Keratinocyte (primary cell): ENCODE measurements around the gene WDSUB1. TPM values are rescaled to one million over a fixed set of nuclear protein-coding genes. Genes with fewer than 3 reads are reported as not detected.

Source experiments
- DNase-seq: peaks from one replicate; pipeline ENCODE4 v3.0.0-alpha.2; 2011; ENCODE audit warnings: low read depth, missing footprints, low spot score
- FAIRE-seq: peaks from 2 replicates; lab custom pipeline; 2011; peaks lifted over from hg19 to GRCh38; lab: Jason Lieb, UNC
- H2AFZ ChIP-seq: 2 replicates; pipeline ENCODE4 v1.6.0; 2012; ENCODE audit warnings: low read length, control low read depth, inconsistent platforms; ENCODE audit not compliant: control insufficient read depth
- H3K27ac ChIP-seq: 2 replicates; pipeline ENCODE4 v1.5.1; 2011; ENCODE audit warnings: low read length; ENCODE audit not compliant: control insufficient read depth, insufficient read depth
- H3K27me3 ChIP-seq: 3 replicates; pipeline ENCODE4 v1.6.0; 2011; ENCODE audit warnings: low read length; ENCODE audit not compliant: control insufficient read depth, insufficient read depth; ENCODE audit errors: extremely low read depth
- H3K36me3 ChIP-seq, 2 experiments: 2 replicates in 1 of 2; 3 replicates in 1 of 2; pipeline ENCODE4 v1.5.1; 2011; ENCODE audit warnings: low read length in 2 of 2, mild to moderate bottlenecking in 1 of 2; ENCODE audit not compliant: control insufficient read depth in 2 of 2, insufficient read depth in 2 of 2; ENCODE audit errors: extremely low read depth in 1 of 2
- H3K4me1 ChIP-seq: 3 replicates; pipeline ENCODE4 v1.5.1; 2011; ENCODE audit warnings: low read length; ENCODE audit not compliant: control insufficient read depth, insufficient read depth; ENCODE audit errors: extremely low read depth
- H3K4me2 ChIP-seq: 3 replicates; pipeline ENCODE4 v1.6.0; 2011; ENCODE audit warnings: low read depth, low read length; ENCODE audit not compliant: control insufficient read depth, insufficient read depth; ENCODE audit errors: extremely low read depth
- H3K4me3 ChIP-seq, 3 experiments: fragments of 200-600 bp in 1 of 3; sonication (generic) in 1 of 3; 2 replicates in 2 of 3; 3 replicates in 1 of 3; pipeline ENCODE4 v1.5.1; 2011 to 2016; ENCODE audit warnings: low read length in 3 of 3, mild to moderate bottlenecking in 3 of 3, control low read depth in 2 of 3, inconsistent platforms in 1 of 3, low read depth in 1 of 3, mixed read lengths in 1 of 3, mixed run types in 1 of 3, moderate library complexity in 1 of 3; ENCODE audit not compliant: control insufficient read depth in 2 of 3, insufficient read depth in 2 of 3; ENCODE audit errors: extremely low read depth in 1 of 3
- H3K79me2 ChIP-seq: 2 replicates; pipeline ENCODE4 v1.6.0; 2012; ENCODE audit warnings: low read length; ENCODE audit not compliant: control insufficient read depth, insufficient read depth
- H3K9ac ChIP-seq: 3 replicates; pipeline ENCODE4 v1.6.0; 2011; ENCODE audit warnings: low read length; ENCODE audit not compliant: control insufficient read depth, insufficient read depth; ENCODE audit errors: extremely low read depth
- H3K9me1 ChIP-seq: 3 replicates; pipeline ENCODE4 v1.6.0; 2011; ENCODE audit warnings: low read length; ENCODE audit not compliant: control insufficient read depth, insufficient read depth; ENCODE audit errors: extremely low read depth
- H3K9me3 ChIP-seq: 2 replicates; pipeline ENCODE4 v1.5.1; 2012; ENCODE audit warnings: low read depth, low read length; ENCODE audit not compliant: control insufficient read depth
- H4K20me1 ChIP-seq: 3 replicates; pipeline ENCODE4 v1.6.0; 2011; ENCODE audit warnings: low read length; ENCODE audit not compliant: control insufficient read depth, insufficient read depth; ENCODE audit errors: extremely low read depth
- CTCF ChIP-seq, 3 experiments: IDR thresholded peaks in 1 of 3; conservative IDR thresholded peaks in 1 of 3; optimal IDR thresholded peaks in 1 of 3; 2 replicates in 2 of 3; 3 replicates in 1 of 3; pipeline versions ENCODE3 to v1.5.1; 2011; ENCODE audit warnings: low read length in 3 of 3, mild to moderate bottlenecking in 3 of 3, moderate library complexity in 2 of 3, control low read depth in 1 of 3, inconsistent platforms in 1 of 3; ENCODE audit not compliant: insufficient read depth in 2 of 3; ENCODE audit errors: extremely low read depth in 1 of 3
- EZH2 ChIP-seq: IDR thresholded peaks from one replicate; pipeline ENCODE4 v1.6.1; 2012; ENCODE audit warnings: inconsistent platforms, mild to moderate bottlenecking, low read length, moderate library complexity
- dilution Hi-C: fragments of 300-500 bp; cut with MboI; formaldehyde crosslinking; loops from one replicate; pipeline ENCODE4 v1.7.0; 2020; ENCODE audit warnings: low sequenced_read_pairs; ENCODE audit not compliant: extremely low pct_ligation_motif_present
- polyA plus RNA-seq, 5 experiments: library from polyadenylated mRNA; depleted of rRNA in 3 of 5; stranded (reverse) in 3 of 5; stranded (forward) in 1 of 5; unstranded in 1 of 5; fragments of >200 nt; gene quantifications; 1 replicate in 1 of 5; 2 replicates in 3 of 5; 3 replicates in 1 of 5; pipeline versions ENCODE4 v1.2.1 to v1.2.3, GENCODE V29; 2011 to 2012; ENCODE audit warnings: missing spikeins in 2 of 5, low read depth in 1 of 5, low replicate concordance in 1 of 5

Gene WDSUB1
- polyA plus RNA-seq, 1 donor (not counting 4 experiments of a cell fraction or from before 2014, with no cell fraction given), result 4.0 TPM

- Histone ChIP-seq H2AFZ (no peak overlapping the region), H3K4me2 (no peak overlapping the region), H4K20me1 (no peaks in the 10 kb centered on the region), H3K9me3 (no peaks in the 10 kb centered on the region), H3K27ac (no peak overlapping the region), H3K27me3 (no peaks in the 10 kb centered on the region), H3K4me3 (no peak overlapping the region), H3K4me1 (no peaks in the 10 kb centered on the region), H3K9me1 (no peaks in the 10 kb centered on the region), H3K79me2 (no peaks in the 10 kb centered on the region), H3K36me3 (peaks cover 25 to 30% of the 10 kb centered on the region in 2 experiments), H3K9ac (no peak overlapping the region)
- FAIRE-seq, result no peak
- TF ChIP-seq CTCF (optimal IDR thresholded peaks at IDR 0.05 in 1 of 3, IDR thresholded peaks at IDR 0.05 in 1 of 3, conservative IDR thresholded peaks at IDR 0.05 in 1 of 3; ENCODE audit: extremely low read depth in 1 of 3, insufficient read depth in 2 of 3, low read length in 3 of 3) (no peak), EZH2 (no peak)
- DNase-seq, result no peak
- dilution Hi-C loops, result no loop called here
Measured at GRCh38 chr2:159232456-159233170, 53.9 kb downstream of the WDSUB1 start.

GRCh38 chr2:159230145-159230877 lies 56.2 kb downstream of the WDSUB1 start:
- H3K9me1 ChIP-seq, result no peaks in the 10 kb centered on the region
- H2AFZ ChIP-seq, result no peak overlapping the region
- no peaks in the 10 kb centered on the region for H3K4me1 ChIP-seq
- H3K4me3 ChIP-seq, result no peak overlapping the region
- no peak overlapping the region for H3K4me2 ChIP-seq
- FAIRE-seq, result no peak
- no peak overlapping the region for H3K9ac ChIP-seq
- no peaks in the 10 kb centered on the region for H3K79me2 ChIP-seq
- no peak for TF ChIP-seq CTCF (optimal IDR thresholded peaks at IDR 0.05 in 1 of 3, IDR thresholded peaks at IDR 0.05 in 1 of 3, conservative IDR thresholded peaks at IDR 0.05 in 1 of 3; ENCODE audit: extremely low read depth in 1 of 3, insufficient read depth in 2 of 3, low read length in 3 of 3)
- H3K27ac ChIP-seq, result no peak overlapping the region
- H3K27me3 ChIP-seq, result no peaks in the 10 kb centered on the region
- no peak for DNase-seq
- no peaks in the 10 kb centered on the region for H3K9me3 ChIP-seq
- H3K36me3 ChIP-seq, result peaks cover 29% of the 10 kb centered on the region in 2 experiments
- H4K20me1 ChIP-seq, result no peaks in the 10 kb centered on the region
- dilution Hi-C loops, result no loop called here
